Keratinocyte (primary cell): Measurements from ENCODE around the gene FBXO47. TPM values are rescaled to one million over a fixed set of nuclear protein-coding genes. Genes with fewer than 3 reads are reported as not detected.

Experiments
- DNase-seq: peaks from one replicate; pipeline ENCODE4 v3.0.0-alpha.2; 2011; ENCODE audit warnings: low read depth, missing footprints, low spot score
- FAIRE-seq: peaks from 2 replicates; lab custom pipeline; 2011; peaks lifted over from hg19 to GRCh38; lab: Jason Lieb, UNC
- H2AFZ ChIP-seq: 2 replicates; pipeline ENCODE4 v1.6.0; 2012; ENCODE audit warnings: low read length, control low read depth, inconsistent platforms; ENCODE audit not compliant: control insufficient read depth
- H3K27ac ChIP-seq: 2 replicates; pipeline ENCODE4 v1.5.1; 2011; ENCODE audit warnings: low read length; ENCODE audit not compliant: control insufficient read depth, insufficient read depth
- H3K27me3 ChIP-seq: 3 replicates; pipeline ENCODE4 v1.6.0; 2011; ENCODE audit warnings: low read length; ENCODE audit not compliant: control insufficient read depth, insufficient read depth; ENCODE audit errors: extremely low read depth
- H3K36me3 ChIP-seq, 2 experiments: 2 replicates in 1 of 2; 3 replicates in 1 of 2; pipeline ENCODE4 v1.5.1; 2011; ENCODE audit warnings: low read length in 2 of 2, mild to moderate bottlenecking in 1 of 2; ENCODE audit not compliant: control insufficient read depth in 2 of 2, insufficient read depth in 2 of 2; ENCODE audit errors: extremely low read depth in 1 of 2
- H3K4me1 ChIP-seq: 3 replicates; pipeline ENCODE4 v1.5.1; 2011; ENCODE audit warnings: low read length; ENCODE audit not compliant: control insufficient read depth, insufficient read depth; ENCODE audit errors: extremely low read depth
- H3K4me2 ChIP-seq: 3 replicates; pipeline ENCODE4 v1.6.0; 2011; ENCODE audit warnings: low read depth, low read length; ENCODE audit not compliant: control insufficient read depth, insufficient read depth; ENCODE audit errors: extremely low read depth
- H3K4me3 ChIP-seq, 3 experiments: fragments of 200-600 bp in 1 of 3; sonication (generic) in 1 of 3; 2 replicates in 2 of 3; 3 replicates in 1 of 3; pipeline ENCODE4 v1.5.1; 2011 to 2016; ENCODE audit warnings: low read length in 3 of 3, mild to moderate bottlenecking in 3 of 3, control low read depth in 2 of 3, inconsistent platforms in 1 of 3, low read depth in 1 of 3, mixed read lengths in 1 of 3, mixed run types in 1 of 3, moderate library complexity in 1 of 3; ENCODE audit not compliant: control insufficient read depth in 2 of 3, insufficient read depth in 2 of 3; ENCODE audit errors: extremely low read depth in 1 of 3
- H3K79me2 ChIP-seq: 2 replicates; pipeline ENCODE4 v1.6.0; 2012; ENCODE audit warnings: low read length; ENCODE audit not compliant: control insufficient read depth, insufficient read depth
- H3K9ac ChIP-seq: 3 replicates; pipeline ENCODE4 v1.6.0; 2011; ENCODE audit warnings: low read length; ENCODE audit not compliant: control insufficient read depth, insufficient read depth; ENCODE audit errors: extremely low read depth
- H3K9me1 ChIP-seq: 3 replicates; pipeline ENCODE4 v1.6.0; 2011; ENCODE audit warnings: low read length; ENCODE audit not compliant: control insufficient read depth, insufficient read depth; ENCODE audit errors: extremely low read depth
- H3K9me3 ChIP-seq: 2 replicates; pipeline ENCODE4 v1.5.1; 2012; ENCODE audit warnings: low read depth, low read length; ENCODE audit not compliant: control insufficient read depth
- H4K20me1 ChIP-seq: 3 replicates; pipeline ENCODE4 v1.6.0; 2011; ENCODE audit warnings: low read length; ENCODE audit not compliant: control insufficient read depth, insufficient read depth; ENCODE audit errors: extremely low read depth
- CTCF ChIP-seq, 3 experiments: IDR thresholded peaks in 1 of 3; conservative IDR thresholded peaks in 1 of 3; optimal IDR thresholded peaks in 1 of 3; 2 replicates in 2 of 3; 3 replicates in 1 of 3; pipeline versions ENCODE3 to v1.5.1; 2011; ENCODE audit warnings: low read length in 3 of 3, mild to moderate bottlenecking in 3 of 3, moderate library complexity in 2 of 3, control low read depth in 1 of 3, inconsistent platforms in 1 of 3; ENCODE audit not compliant: insufficient read depth in 2 of 3; ENCODE audit errors: extremely low read depth in 1 of 3
- EZH2 ChIP-seq: IDR thresholded peaks from one replicate; pipeline ENCODE4 v1.6.1; 2012; ENCODE audit warnings: inconsistent platforms, mild to moderate bottlenecking, low read length, moderate library complexity
- dilution Hi-C: fragments of 300-500 bp; cut with MboI; formaldehyde crosslinking; loops from one replicate; pipeline ENCODE4 v1.7.0; 2020; ENCODE audit warnings: low sequenced_read_pairs; ENCODE audit not compliant: extremely low pct_ligation_motif_present
- polyA plus RNA-seq, 5 experiments: library from polyadenylated mRNA; depleted of rRNA in 3 of 5; stranded (reverse) in 3 of 5; stranded (forward) in 1 of 5; unstranded in 1 of 5; fragments of >200 nt; gene quantifications; 1 replicate in 1 of 5; 2 replicates in 3 of 5; 3 replicates in 1 of 5; pipeline versions ENCODE4 v1.2.1 to v1.2.3, GENCODE V29; 2011 to 2012; ENCODE audit warnings: missing spikeins in 2 of 5, low read depth in 1 of 5, low replicate concordance in 1 of 5

FBXO47 gene
- polyA plus RNA-seq, 1 donor (not counting 4 experiments of a cell fraction or from before 2014, with no cell fraction given): not detected

- Histone ChIP-seq H2AFZ (no peak overlapping the region), H3K36me3 (no peaks in the 10 kb centered on the region), H3K27me3 (no peaks in the 10 kb centered on the region), H4K20me1 (no peaks in the 10 kb centered on the region), H3K4me2 (no peak overlapping the region), H3K27ac (no peak overlapping the region), H3K4me1 (peaks cover 4% of the 10 kb centered on the region), H3K9me3 (peaks cover 2% of the 10 kb centered on the region), H3K79me2 (no peaks in the 10 kb centered on the region), H3K9ac (no peak overlapping the region), H3K9me1 (no peaks in the 10 kb centered on the region), H3K4me3 (no peak overlapping the region)
- no peak for FAIRE-seq
- dilution Hi-C loops: no loop called here
- no peak for DNase-seq
- TF ChIP-seq CTCF (optimal IDR thresholded peaks at IDR 0.05 in 1 of 3, IDR thresholded peaks at IDR 0.05 in 1 of 3, conservative IDR thresholded peaks at IDR 0.05 in 1 of 3; ENCODE audit: extremely low read depth in 1 of 3, insufficient read depth in 2 of 3, low read length in 3 of 3) (no peak), EZH2 (no peak)
Observed at GRCh38 chr17:38996660-38997337, 29.6 kb upstream of the FBXO47 start.

GRCh38 chr17:38994026-38994425, 26.8 kb upstream of the FBXO47 start:
- Histone ChIP-seq H3K9ac (no peak overlapping the region), H3K4me1 (peaks cover 3% of the 10 kb centered on the region), H3K79me2 (no peaks in the 10 kb centered on the region), H3K27me3 (no peaks in the 10 kb centered on the region), H3K4me2 (no peak overlapping the region), H3K36me3 (no peaks in the 10 kb centered on the region), H3K27ac (no peak overlapping the region), H3K4me3 (no peak overlapping the region), H3K9me1 (no peaks in the 10 kb centered on the region), H4K20me1 (no peaks in the 10 kb centered on the region), H2AFZ (no peak overlapping the region), H3K9me3 (peaks cover 2% of the 10 kb centered on the region)
- no peak for TF ChIP-seq EZH2
- TF ChIP-seq CTCF (optimal IDR thresholded peaks at IDR 0.05 in 1 of 3, IDR thresholded peaks at IDR 0.05 in 1 of 3, conservative IDR thresholded peaks at IDR 0.05 in 1 of 3; ENCODE audit: extremely low read depth in 1 of 3, insufficient read depth in 2 of 3, low read length in 3 of 3): no peak
- dilution Hi-C loops: no loop called here
- no peak for DNase-seq
- FAIRE-seq: no peak
